ENCODE results near the gene ASIC2.

The ASIC2 gene

DNA sequence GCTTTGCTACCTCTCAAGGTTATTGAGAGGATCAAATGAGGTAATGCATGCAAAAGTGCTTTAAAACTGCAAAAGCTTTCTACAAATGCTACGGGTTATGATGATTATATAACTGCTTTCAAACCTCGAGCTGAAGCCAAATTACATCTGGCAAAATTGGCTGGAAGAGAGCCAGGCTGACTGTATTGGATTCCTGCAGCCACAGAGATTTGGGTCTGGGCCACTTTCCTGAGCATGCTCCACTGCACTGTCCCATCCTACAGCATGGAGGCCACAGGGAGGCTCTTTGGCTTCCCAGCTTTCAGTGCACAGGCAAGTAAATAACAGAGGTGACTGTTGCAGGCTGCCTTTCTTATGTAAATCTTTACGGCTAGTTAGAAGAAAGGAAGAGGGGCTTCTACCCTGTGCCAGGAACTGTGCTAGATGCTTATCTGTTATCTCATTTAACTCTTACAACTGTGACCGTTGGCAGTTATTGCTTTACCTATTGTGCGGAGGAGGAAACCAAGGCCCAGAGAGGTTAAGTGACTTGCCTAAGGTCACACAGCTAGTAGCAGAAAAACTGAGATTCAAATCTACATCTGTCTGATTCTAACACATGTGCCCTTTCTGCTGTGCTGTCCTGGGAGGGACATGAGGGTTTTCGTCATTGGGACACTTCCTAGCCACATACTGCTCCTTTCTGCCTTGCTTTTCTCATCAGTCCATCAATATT lies 179.7 kb downstream of the ASIC2 start:
- H3K27ac Mint-ChIP-seq, result no peak overlapping the region
- no peaks in the 10 kb centered on the region for H3K9me3 Mint-ChIP-seq
- no peak for DNase-seq
- no peak overlapping the region for H3K4me3 Mint-ChIP-seq
- H3K27me3 Mint-ChIP-seq, result peaks cover 33% of the 10 kb centered on the region
- no peak for ATAC-seq
- H3K4me1 Mint-ChIP-seq, result no peaks in the 10 kb centered on the region

DNA sequence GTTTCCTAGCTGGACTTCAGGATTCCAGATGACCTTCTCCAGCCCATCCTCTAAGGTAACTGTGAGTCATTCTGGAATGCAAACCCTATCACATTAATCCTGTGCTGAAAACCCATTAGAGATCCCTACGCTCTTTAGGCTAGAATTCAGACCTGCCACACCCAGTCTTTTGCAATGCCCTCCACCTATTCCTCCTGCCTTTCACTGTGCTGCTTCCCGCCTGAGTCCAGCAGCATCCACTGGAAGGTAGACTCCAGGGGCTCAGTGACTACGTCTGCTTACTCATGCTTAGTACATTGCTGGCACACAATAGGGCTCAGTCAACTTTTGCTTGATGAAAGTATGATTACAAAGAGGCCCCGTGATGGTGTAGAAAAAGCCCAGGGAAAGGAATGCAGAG lies 180.3 kb downstream of the ASIC2 start:
- H3K9me3 Mint-ChIP-seq, result no peaks in the 10 kb centered on the region
- DNase-seq (no peak), ATAC-seq (no peak)
- no peak overlapping the region for H3K4me3 Mint-ChIP-seq
- H3K4me1 Mint-ChIP-seq, result no peaks in the 10 kb centered on the region
- peaks cover 33% of the 10 kb centered on the region for H3K27me3 Mint-ChIP-seq
- no peak overlapping the region for H3K27ac Mint-ChIP-seq

DNA sequence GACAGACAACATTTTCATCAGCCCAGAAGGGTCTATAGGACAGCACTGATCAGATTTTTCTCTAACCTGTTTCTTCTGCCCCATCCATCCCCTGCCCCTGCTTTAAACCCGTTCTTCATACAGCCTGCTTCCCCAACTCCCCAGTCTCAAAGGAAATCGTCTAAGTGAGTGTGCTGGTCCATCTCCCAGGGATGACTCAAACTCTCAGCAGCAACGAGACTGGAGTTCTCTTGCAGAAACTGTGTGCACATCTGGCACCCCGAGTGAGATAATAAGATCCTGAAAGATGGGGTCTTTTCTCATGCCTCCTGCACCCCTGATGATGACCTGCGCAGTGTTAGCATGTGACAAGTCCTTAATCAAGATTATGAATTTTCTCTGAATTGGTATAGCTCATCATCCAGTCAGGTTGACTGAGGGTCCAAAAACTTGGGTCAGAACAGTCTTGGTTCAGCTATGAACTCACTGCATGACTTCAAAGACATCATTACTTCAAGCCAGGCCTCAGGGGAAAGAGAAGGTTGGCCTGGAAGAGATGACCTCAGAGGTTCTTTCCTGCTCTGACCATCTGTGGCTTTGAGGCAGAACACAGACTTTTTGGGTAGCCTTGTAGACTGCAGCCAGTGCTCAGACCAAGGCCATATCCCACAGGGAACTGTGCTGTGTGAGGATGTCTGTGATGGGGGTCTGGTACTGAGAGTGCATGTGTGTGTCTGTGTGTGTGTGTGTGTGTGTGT lies 183.6 kb downstream of the ASIC2 start:
- Mint-ChIP-seq H3K4me3 (no peak overlapping the region), H3K27ac (no peak overlapping the region), H3K4me1 (no peaks in the 10 kb centered on the region), H3K27me3 (peaks cover 26% of the 10 kb centered on the region), H3K9me3 (peaks cover 0 to 13% of the 10 kb centered on the region in 2 donors)
- ATAC-seq (no peak), DNase-seq (no peak)

DNA sequence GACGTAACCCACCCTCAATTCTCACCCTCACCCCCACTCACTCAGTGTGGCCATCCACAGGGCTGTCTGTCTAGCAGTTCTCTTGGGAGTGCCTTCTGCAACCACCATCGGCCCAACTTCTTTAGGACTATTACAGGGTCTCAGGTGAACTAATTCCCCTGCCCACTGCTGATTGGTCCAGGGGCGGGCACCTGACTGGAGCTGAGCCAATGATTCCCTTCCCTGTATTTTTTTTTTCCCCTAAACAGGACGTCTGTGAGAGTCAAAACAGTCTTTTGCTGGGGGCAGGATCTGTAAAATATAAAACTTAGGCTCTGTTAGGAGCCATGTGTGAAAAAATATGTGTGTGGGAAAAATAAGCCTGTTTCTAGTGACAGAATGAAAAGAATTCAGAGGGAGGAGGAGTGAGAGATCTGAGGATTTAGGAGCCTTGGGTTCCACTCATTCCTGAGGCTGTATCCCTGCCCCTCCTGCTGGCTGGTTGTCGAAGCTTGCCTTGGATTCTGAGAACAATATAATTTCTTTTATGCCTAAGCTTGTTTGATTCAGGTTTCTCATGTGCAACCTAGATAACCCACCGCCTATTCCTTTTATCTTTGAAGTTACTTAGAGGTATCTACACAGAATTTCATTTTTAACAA lies 186.4 kb downstream of the ASIC2 start:
- Mint-ChIP-seq H3K4me3 (no peak overlapping the region), H3K9me3 (peaks cover 0 to 19% of the 10 kb centered on the region in 2 donors), H3K27ac (no peak overlapping the region), H3K4me1 (no peaks in the 10 kb centered on the region), H3K27me3 (peaks cover 10% of the 10 kb centered on the region)
- DNase-seq, result no peak
- no peak for ATAC-seq

DNA sequence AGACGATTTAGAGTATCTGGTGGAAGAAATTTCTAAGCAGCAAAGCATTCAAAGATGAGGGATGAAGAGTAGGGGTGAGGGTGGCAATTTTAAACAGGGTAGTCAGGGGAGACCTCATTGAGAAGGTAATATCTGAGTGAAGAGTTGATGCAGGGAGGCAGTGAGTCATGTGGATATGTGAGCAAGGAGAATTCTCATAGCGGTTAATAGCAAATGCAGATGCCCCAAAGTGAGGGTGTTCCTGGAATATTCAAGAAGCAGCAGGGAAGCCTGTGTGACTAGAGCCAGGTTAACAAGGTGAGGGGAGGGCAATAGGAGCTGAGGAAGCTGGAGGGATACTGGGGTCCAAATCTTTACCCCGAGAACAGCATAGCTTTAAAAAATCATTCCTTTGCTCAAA lies 187.2 kb downstream of the ASIC2 start:
- peaks cover 0 to 19% of the 10 kb centered on the region in 2 donors for H3K9me3 Mint-ChIP-seq
- DNase-seq (no peak), ATAC-seq (no peak)
- no peaks in the 10 kb centered on the region for H3K4me1 Mint-ChIP-seq
- H3K4me3 Mint-ChIP-seq, result no peak overlapping the region
- no peak overlapping the region for H3K27ac Mint-ChIP-seq
- H3K27me3 Mint-ChIP-seq, result peaks cover 3% of the 10 kb centered on the region

DNA sequence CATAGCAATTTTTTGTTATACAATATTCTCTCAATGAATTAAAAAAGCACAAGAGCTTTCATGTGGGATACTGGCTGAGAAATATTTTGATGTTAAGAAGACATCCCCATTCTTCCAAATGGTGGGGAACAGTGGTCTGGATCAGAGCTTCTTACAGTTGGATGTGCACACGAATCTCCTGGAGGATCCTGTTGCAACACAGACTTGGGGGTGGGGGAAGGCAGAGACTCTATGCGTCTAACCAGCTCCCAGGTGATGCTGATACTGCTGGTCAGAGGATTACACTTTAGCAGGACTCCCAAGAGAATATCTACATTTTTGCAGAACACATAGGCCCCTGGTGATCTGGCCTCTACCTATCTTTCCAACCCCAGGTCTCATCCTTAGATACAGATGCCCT lies 193.2 kb downstream of the ASIC2 start:
- H3K4me1 Mint-ChIP-seq, result no peaks in the 10 kb centered on the region

DNA sequence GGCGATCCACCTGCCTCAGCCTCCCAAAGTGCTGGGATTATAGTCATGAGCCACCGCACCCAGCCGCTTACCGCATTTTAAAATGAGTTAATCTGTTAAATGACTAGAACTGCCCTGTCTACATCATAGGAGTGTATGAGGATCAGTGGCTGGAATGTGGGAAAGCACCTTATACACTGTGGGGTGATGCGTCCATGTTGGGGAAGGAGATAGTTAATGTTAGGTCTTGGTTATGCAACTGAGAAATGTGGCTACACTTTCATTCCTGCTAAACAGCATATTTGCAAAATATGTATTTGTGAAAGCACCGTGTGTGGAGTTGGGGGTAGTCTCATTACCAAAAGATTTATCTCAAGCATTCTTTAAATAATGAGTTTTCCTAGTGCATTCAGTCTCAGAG lies 193.8 kb downstream of the ASIC2 start:
- H3K4me3 Mint-ChIP-seq, result no peak overlapping the region
- DNase-seq, result no peak
- peaks cover 0 to 6% of the 10 kb centered on the region in 2 donors for H3K9me3 Mint-ChIP-seq
- ATAC-seq, result no peak
- H3K27ac Mint-ChIP-seq, result no peak overlapping the region
- peaks cover 14% of the 10 kb centered on the region for H3K27me3 Mint-ChIP-seq
- H3K4me1 Mint-ChIP-seq, result no peaks in the 10 kb centered on the region

More for the DNA sequence above, 193.2 kb downstream of the ASIC2 start:
- Mint-ChIP-seq H3K4me3 (no peak overlapping the region), H3K27ac (no peak overlapping the region), H3K9me3 (peaks cover 0 to 7% of the 10 kb centered on the region in 2 donors), H3K27me3 (peaks cover 12% of the 10 kb centered on the region)
- ATAC-seq (no peak), DNase-seq (no peak)

DNA sequence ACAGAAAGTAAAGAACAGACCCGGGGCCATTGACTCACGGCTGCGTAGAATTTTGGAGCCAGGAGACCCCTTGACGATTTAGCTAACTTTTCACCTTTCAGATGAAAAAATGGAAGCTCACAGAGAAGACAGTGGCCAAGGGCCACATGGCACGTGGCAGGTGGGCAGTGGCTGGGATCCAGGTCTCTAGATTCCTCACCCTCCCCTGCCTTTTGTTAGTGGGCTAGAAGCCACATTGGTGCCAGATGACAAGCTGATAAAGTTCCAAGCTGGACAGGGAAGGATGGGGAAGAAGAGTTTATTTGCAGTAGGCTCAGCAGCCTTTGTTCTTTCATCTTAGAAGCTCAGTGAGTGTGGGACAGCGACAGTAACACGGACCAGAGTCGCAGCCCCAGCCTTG lies 195.7 kb downstream of the ASIC2 start:
- DNase-seq (no peak), ATAC-seq (no peak)
- Mint-ChIP-seq H3K27ac (no peak overlapping the region), H3K27me3 (peaks cover 24% of the 10 kb centered on the region), H3K4me1 (no peaks in the 10 kb centered on the region), H3K9me3 (no peaks in the 10 kb centered on the region), H3K4me3 (no peak overlapping the region)

DNA sequence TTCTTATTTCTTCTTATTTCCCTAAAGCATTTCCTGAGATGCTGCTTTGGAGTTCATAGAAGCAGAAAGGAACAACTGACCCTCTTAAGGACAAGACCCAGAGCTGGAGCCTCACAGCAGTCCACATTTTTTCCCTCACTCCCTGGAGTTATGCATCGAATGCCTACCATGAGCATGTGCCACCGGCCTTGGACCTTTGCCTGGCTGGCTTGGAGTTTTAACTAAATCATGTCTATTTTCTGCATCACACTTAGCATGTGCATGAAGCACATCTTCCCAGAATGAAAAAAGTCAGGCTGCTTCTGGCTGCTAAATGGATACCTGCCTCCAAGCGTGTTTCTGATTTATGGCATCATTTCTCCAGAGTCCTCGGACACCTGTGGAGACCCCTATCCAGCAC lies 196.9 kb downstream of the ASIC2 start:
- H3K9me3 Mint-ChIP-seq, result no peaks in the 10 kb centered on the region
- H3K4me3 Mint-ChIP-seq, result no peak overlapping the region
- ATAC-seq (no peak), DNase-seq (no peak)
- H3K4me1 Mint-ChIP-seq, result no peaks in the 10 kb centered on the region
- H3K27ac Mint-ChIP-seq, result no peak overlapping the region
- peaks cover 28% of the 10 kb centered on the region for H3K27me3 Mint-ChIP-seq

DNA sequence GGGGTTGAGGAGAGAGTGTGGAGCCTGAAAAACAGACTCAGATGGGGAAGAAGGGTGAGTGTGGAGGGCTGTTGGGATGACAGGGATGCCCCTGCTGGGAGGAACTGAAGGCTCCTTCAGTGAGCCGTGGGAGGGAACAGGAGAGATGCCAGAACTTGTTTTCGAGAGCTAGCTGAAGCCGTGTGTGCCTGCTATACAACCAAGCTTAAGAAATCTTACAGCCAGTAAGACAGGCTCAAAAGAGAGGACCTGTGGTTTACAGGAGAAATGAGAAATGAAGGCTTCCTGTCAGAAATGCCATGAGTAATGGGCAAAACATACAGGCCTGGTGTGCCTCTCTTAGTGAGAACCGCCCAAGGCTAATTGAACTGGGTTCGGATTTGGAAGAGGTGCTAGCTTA lies 201.8 kb downstream of the ASIC2 start:
- Mint-ChIP-seq H3K9me3 (no peaks in the 10 kb centered on the region), H3K27ac (no peak overlapping the region), H3K4me3 (no peak overlapping the region), H3K27me3 (peaks cover 44% of the 10 kb centered on the region), H3K4me1 (no peaks in the 10 kb centered on the region)
- ATAC-seq (no peak), DNase-seq (no peak)

DNA sequence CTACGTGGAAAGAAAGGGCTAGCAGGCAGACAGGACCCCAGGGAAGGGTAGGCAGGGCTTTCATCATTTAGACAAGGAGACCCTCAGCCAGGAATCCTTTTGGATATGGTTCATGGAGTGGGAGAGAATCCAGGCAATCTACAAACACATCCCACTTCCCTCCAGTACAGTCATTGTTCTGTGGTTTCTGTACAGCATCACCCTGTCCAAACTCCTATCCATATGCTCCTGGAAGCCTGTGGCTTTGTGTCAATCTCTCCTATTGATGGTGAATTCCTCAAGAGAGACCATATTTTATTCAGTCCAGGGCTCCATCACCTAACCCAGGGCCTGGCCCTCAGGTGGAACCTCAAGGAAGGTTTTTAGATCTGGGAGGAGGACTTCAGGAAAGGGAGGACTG lies 202.3 kb downstream of the ASIC2 start:
- DNase-seq (no peak), ATAC-seq (no peak)
- no peaks in the 10 kb centered on the region for H3K4me1 Mint-ChIP-seq
- no peak overlapping the region for H3K27ac Mint-ChIP-seq
- H3K4me3 Mint-ChIP-seq, result no peak overlapping the region
- H3K9me3 Mint-ChIP-seq, result no peaks in the 10 kb centered on the region
- peaks cover 44% of the 10 kb centered on the region for H3K27me3 Mint-ChIP-seq

DNA sequence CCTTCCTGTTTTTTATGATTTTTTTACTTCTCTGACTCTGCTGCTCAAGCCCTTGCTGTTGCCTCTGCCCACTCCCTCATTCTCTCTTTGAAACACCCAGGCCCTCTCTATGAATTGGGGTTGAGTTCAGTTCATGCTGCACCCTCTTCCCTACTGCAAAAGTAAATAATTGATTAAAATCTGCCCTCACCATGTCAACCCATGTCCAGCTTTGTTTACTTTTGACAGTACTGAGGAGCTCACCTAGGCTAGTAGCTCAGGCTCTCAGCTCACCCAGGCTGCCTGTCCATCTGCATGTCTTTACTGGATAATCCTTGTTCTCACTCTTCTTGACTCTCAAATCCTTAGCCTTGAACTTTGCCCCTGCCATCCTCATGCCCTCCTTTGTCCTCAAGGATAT lies 206.2 kb downstream of the ASIC2 start:
- ATAC-seq (no peak), DNase-seq (no peak)
- Mint-ChIP-seq H3K4me3 (no peak overlapping the region), H3K27me3 (peaks cover 43% of the 10 kb centered on the region), H3K4me1 (no peaks in the 10 kb centered on the region), H3K9me3 (no peaks in the 10 kb centered on the region), H3K27ac (no peak overlapping the region)

DNA sequence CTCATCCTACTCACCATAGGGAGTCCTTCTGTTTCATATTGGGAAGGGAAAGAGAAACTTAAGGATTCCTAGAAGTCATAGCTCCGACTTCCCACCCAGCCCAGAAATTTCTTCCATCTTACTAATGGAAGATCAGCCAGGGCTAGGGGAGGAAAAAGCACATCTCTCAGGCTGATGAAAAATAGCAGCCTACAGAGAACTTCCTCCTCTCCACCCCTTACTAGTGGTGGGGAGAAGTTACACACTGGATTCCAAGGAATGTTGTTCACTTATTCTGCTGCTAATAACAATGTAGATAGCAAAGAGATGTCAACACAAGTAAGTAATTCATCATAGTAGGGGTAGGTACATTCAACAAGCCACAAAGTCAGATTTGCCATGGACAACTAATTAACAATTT lies 207.1 kb downstream of the ASIC2 start:
- peaks cover 38% of the 10 kb centered on the region for H3K27me3 Mint-ChIP-seq
- ATAC-seq (no peak), DNase-seq (no peak)
- H3K9me3 Mint-ChIP-seq, result no peaks in the 10 kb centered on the region
- no peak overlapping the region for H3K27ac Mint-ChIP-seq
- no peaks in the 10 kb centered on the region for H3K4me1 Mint-ChIP-seq
- no peak overlapping the region for H3K4me3 Mint-ChIP-seq

DNA sequence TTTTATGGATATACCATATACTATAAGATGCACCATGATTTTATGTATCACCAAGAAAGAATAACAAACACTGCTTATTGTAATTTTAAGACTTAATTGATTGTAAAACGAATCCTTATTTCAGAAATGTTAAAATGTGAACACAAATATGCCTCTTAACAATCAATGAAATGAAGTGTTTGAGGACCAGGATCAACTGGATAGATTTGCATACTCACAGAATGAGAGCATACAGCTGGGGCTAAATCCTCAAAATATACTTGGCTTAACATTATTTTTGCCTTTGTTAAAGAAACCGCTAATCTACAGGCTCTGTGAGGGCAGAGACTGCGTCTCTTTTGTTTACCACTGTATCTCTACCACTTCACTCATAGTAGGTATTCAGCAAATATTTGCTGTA lies 207.8 kb downstream of the ASIC2 start:
- H3K27ac Mint-ChIP-seq, result no peak overlapping the region
- no peak for ATAC-seq
- no peak overlapping the region for H3K4me3 Mint-ChIP-seq
- peaks cover 30% of the 10 kb centered on the region for H3K27me3 Mint-ChIP-seq
- no peaks in the 10 kb centered on the region for H3K9me3 Mint-ChIP-seq
- no peak for DNase-seq
- H3K4me1 Mint-ChIP-seq, result no peaks in the 10 kb centered on the region

DNA sequence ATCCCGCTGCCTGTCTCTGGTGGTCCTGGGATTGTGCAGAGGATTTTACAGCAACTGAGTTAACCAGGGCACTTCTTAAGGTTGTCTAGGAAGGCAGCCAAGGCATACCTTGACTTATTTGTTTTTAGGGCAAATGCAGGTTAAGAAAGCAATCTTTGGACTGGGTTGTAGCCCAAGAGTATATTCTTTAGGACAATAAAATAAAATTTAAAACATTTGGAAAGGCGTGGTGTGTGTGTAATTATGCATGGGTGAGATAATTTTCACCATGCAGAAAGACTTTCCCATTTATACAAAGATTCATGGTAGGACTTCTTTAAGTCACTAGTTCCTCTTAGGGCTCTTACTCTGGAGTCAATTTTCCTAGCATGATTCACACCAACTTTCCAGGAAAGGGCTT lies 208.3 kb downstream of the ASIC2 start:
- H3K27ac Mint-ChIP-seq, result no peak overlapping the region
- no peak for DNase-seq
- H3K9me3 Mint-ChIP-seq, result no peaks in the 10 kb centered on the region
- no peaks in the 10 kb centered on the region for H3K4me1 Mint-ChIP-seq
- peaks cover 28% of the 10 kb centered on the region for H3K27me3 Mint-ChIP-seq
- no peak for ATAC-seq
- H3K4me3 Mint-ChIP-seq, result no peak overlapping the region

DNA sequence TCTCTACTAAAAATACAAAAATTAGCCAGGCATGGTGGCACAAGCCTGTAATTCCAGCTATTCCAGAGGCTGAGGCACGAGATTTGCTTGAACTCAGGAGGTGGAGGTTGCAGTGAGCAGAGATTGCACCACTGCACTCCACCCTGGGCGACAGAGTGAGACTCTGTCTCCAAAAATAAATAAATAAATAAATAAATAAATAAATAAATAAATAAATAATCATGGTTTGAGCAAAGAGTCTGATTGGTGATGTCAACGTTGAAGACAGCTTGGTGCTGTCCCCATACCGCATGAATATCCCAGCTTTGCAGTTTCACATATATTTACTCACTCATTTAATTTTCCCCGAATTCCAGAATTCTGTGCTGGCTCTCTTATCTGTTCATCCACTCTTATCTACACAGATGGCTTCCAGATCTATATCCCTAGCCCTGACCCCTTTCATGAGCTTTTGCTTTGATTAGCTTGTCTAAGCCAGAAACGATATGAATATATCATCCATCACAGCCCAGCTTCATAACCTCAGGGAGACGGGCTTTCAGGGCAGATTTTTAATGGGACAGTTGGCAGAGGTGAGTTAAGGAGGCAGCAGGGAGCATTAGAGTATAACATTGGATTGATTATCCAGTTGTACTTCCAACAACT lies 210.4 kb downstream of the ASIC2 start:
- H3K4me3 Mint-ChIP-seq, result no peak overlapping the region
- ATAC-seq (no peak), DNase-seq (no peak)
- peaks cover 37% of the 10 kb centered on the region for H3K27me3 Mint-ChIP-seq
- no peaks in the 10 kb centered on the region for H3K4me1 Mint-ChIP-seq
- no peak overlapping the region for H3K27ac Mint-ChIP-seq
- H3K9me3 Mint-ChIP-seq, result no peaks in the 10 kb centered on the region
